Right lobe of liver (tissue), 6 donors: ENCODE data around the gene MTMR2. TPM values are rescaled to one million over a fixed set of nuclear protein-coding genes. Genes with fewer than 3 reads are reported as not detected.

Source experiments
- ATAC-seq, 4 donors: fragments of 200-7000 bp; cut with Tn5 transposase; one replicate each; pipeline ENCODE4 v1.9.1; 2020; ENCODE audit warnings: mild to moderate bottlenecking in 4 of 4, moderate library complexity in 4 of 4
- DNase-seq, 3 donors: peaks; one replicate each; pipeline ENCODE4 v3.0.0-alpha.2; 2020
- H3K27ac ChIP-seq, 3 donors: fragments of 200-600 bp; one replicate each; pipeline ENCODE4 v1.8.0; 2022
- H3K27me3 ChIP-seq, 2 donors: fragments of 200-600 bp; one replicate each; pipeline ENCODE4 v1.8.0; 2022
- H3K36me3 ChIP-seq, 4 donors: fragments of 200-600 bp; sonication (generic) in 1 of 4; one replicate each; pipeline versions ENCODE4 v1.5.1 to v1.8.0; 2017 to 2022; ENCODE audit warnings: control low read depth in 1 of 4
- H3K4me1 ChIP-seq, 4 donors: fragments of 200-600 bp; sonication (generic) in 1 of 4; one replicate each; pipeline versions ENCODE4 v1.5.1 to v1.8.0; 2017 to 2022; ENCODE audit warnings: control low read depth in 1 of 4
- H3K4me3 ChIP-seq, 3 donors: fragments of 200-600 bp; one replicate each; pipeline ENCODE4 v1.8.0; 2022
- H3K9me3 ChIP-seq, 4 donors: fragments of 200-600 bp; sonication (generic) in 1 of 4; one replicate each; pipeline versions ENCODE4 v1.5.1 to v1.8.0; 2017 to 2022; ENCODE audit warnings: control low read depth in 1 of 4
- CTCF ChIP-seq, 4 donors: fragments of 200-600 bp in 3 of 4; fragments of 450-650 bp in 1 of 4; IDR thresholded peaks; one replicate each; pipeline versions ENCODE4 v1.5.1 to v1.8.0; 2016 to 2022; ENCODE audit warnings: antibody characterized with exemption in 4 of 4, mild to moderate bottlenecking in 2 of 4
- POLR2A ChIP-seq: fragments of 450-650 bp; IDR thresholded peaks from one replicate; pipeline ENCODE4 v1.6.1; 2017; ENCODE audit warnings: antibody characterized with exemption, mild to moderate bottlenecking
- WGBS: methylation state at CpG from one replicate; pipeline ENCODE4 v1.1.6; 2018; ENCODE audit warnings: low coverage, low lambda C conversion rate; ENCODE audit not compliant: insufficient coverage; ENCODE audit errors: missing lambda C conversion rate; 5-methylcytosine and 5-hydroxymethylcytosine counted together
- intact Hi-C, 2 donors: fragments of 100-400 bp; cut with DNase I; formaldehyde crosslinking; loops; one replicate each; pipeline versions ENCODE4 v1.11.2 to v1.14.1; 2022
- total RNA-seq, 6 experiments: library from RNA; depleted of rRNA in 2 of 6; stranded (reverse); fragments of >200 nt in 2 of 6; fragmentation: NEBNext Ultra II Directional in 3 of 6; extraction: Animal tissue kit (Norgen Biotek cat#: 25700) in 3 of 6; gene quantifications; one replicate each; pipeline versions ENCODE4 v1.1.0 to v1.2.4, GENCODE V29; 2016 to 2023
- donor health status: DM: no; HTN: yes; CAD: no.
- donor health status: DM: no; HTN: no; CAD: no.
- donor health status: DM: no; HTN: no; CAD: no.
- donor health status: DM: no; HTN: yes; CAD: no.
- donor health status: DM: no; HTN: yes; CAD: no.

The MTMR2 gene
- total RNA-seq, 6 experiments from 2014 or later: 1.7 to 8.7 (median 3.9) TPM

GRCh38 chr11:95939091-95939490 is 15.2 kb upstream of the MTMR2 start:
- intact Hi-C loops: no loop called here
- WGBS: 52% methylated on average over 2 of the region's 6 CpGs
- DNase-seq (no peak), ATAC-seq (no peak)
- Histone ChIP-seq H3K36me3 (no peaks in the 10 kb centered on the region), H3K9me3 (no peaks in the 10 kb centered on the region), H3K27me3 (no peaks in the 10 kb centered on the region), H3K4me1 (no peaks in the 10 kb centered on the region), H3K4me3 (no peak overlapping the region), H3K27ac (no peak overlapping the region)
- no peak for TF ChIP-seq CTCF (IDR thresholded peaks at IDR 0.05)
- no peak for TF ChIP-seq POLR2A

- Histone ChIP-seq H3K9me3 (no peaks in the 10 kb centered on the region), H3K36me3 (no peaks in the 10 kb centered on the region), H3K27me3 (no peaks in the 10 kb centered on the region), H3K4me3 (no peak overlapping the region), H3K4me1 (no peaks in the 10 kb centered on the region), H3K27ac (no peak overlapping the region)
- ATAC-seq: no peak
- TF ChIP-seq CTCF (IDR thresholded peaks at IDR 0.05): no peak
- TF ChIP-seq POLR2A: no peak
- intact Hi-C loops: no loop called here
- DNase-seq: no peak
Measured at GRCh38 chr11:95937358-95937757, 13.5 kb upstream of the MTMR2 start.

- TF ChIP-seq CTCF (IDR thresholded peaks at IDR 0.05) (no peak), POLR2A (no peak)
- WGBS: 57% methylated on average over 4 of the region's 5 CpGs
Measured at GRCh38 chr11:95933594-95933993, 9.7 kb upstream of the MTMR2 start.

GRCh38 chr11:95931916-95932315 is 8.0 kb upstream of the MTMR2 start:
- Histone ChIP-seq H3K27ac (no peak overlapping the region), H3K36me3 (no peaks in the 10 kb centered on the region), H3K4me1 (no peaks in the 10 kb centered on the region), H3K27me3 (no peaks in the 10 kb centered on the region), H3K4me3 (no peak overlapping the region), H3K9me3 (no peaks in the 10 kb centered on the region)
- intact Hi-C loops: no loop called here
- DNase-seq: no peak
- ATAC-seq: no peak
- WGBS: 33% methylated on average over 1 of the region's 1 CpG
- TF ChIP-seq CTCF (IDR thresholded peaks at IDR 0.05): no peak
- TF ChIP-seq POLR2A: no peak

More at GRCh38 chr11:95933594-95933993, 9.7 kb upstream of the MTMR2 start:
- H3K4me1 ChIP-seq: no peaks in the 10 kb centered on the region
- H3K4me3 ChIP-seq: no peak overlapping the region
- intact Hi-C loops: no loop called here
- H3K27me3 ChIP-seq: no peaks in the 10 kb centered on the region
- H3K9me3 ChIP-seq: no peaks in the 10 kb centered on the region
- DNase-seq (no peak), ATAC-seq (no peak)
- H3K36me3 ChIP-seq: no peaks in the 10 kb centered on the region
- H3K27ac ChIP-seq: no peak overlapping the region

GRCh38 chr11:95930948-95931347 is 7.0 kb upstream of the MTMR2 start:
- Histone ChIP-seq H3K4me3 (no peak overlapping the region), H3K9me3 (no peaks in the 10 kb centered on the region), H3K27me3 (no peaks in the 10 kb centered on the region), H3K27ac (no peak overlapping the region), H3K4me1 (no peaks in the 10 kb centered on the region), H3K36me3 (no peaks in the 10 kb centered on the region)
- ATAC-seq (no peak), DNase-seq (no peak)
- no peak for TF ChIP-seq CTCF (IDR thresholded peaks at IDR 0.05)
- TF ChIP-seq POLR2A: no peak
- intact Hi-C loops: no loop called here
- WGBS: 19% methylated on average over 1 of the region's 1 CpG
